Glutamatergic neuron (in vitro differentiated cells): ENCODE results near the gene CRP. TPM values are rescaled to one million over a fixed set of nuclear protein-coding genes. Genes with fewer than 3 reads are reported as not detected.

ENCODE experiments used
- DNase-seq: peaks from one replicate; pipeline ENCODE4 v3.0.0; 2022
- H3K27ac Mint-ChIP-seq: one replicate; pipeline ENCODE4 v1.8.0; 2020; ENCODE audit warnings: mild to moderate bottlenecking, mixed read lengths, inconsistent platforms; ENCODE audit not compliant: unreplicated experiment
- H3K27me3 Mint-ChIP-seq: one replicate; pipeline ENCODE4 v1.8.0; 2020; ENCODE audit warnings: mild to moderate bottlenecking, moderate library complexity, mixed read lengths, inconsistent platforms; ENCODE audit not compliant: unreplicated experiment
- H3K36me3 Mint-ChIP-seq: one replicate; pipeline ENCODE4 v1.8.0; 2020; ENCODE audit warnings: mild to moderate bottlenecking, mixed read lengths, inconsistent platforms; ENCODE audit not compliant: unreplicated experiment
- H3K4me1 Mint-ChIP-seq: one replicate; pipeline ENCODE4 v1.8.0; 2020; ENCODE audit warnings: mild to moderate bottlenecking, low read depth, mixed read lengths, inconsistent platforms; ENCODE audit not compliant: unreplicated experiment
- H3K4me3 Mint-ChIP-seq: one replicate; pipeline ENCODE4 v1.8.0; 2020; ENCODE audit warnings: mild to moderate bottlenecking, mixed read lengths, inconsistent platforms; ENCODE audit not compliant: unreplicated experiment
- H3K9me3 Mint-ChIP-seq: one replicate; pipeline ENCODE4 v1.8.0; 2020; ENCODE audit warnings: mild to moderate bottlenecking, moderate library complexity, mixed read lengths, inconsistent platforms; ENCODE audit not compliant: unreplicated experiment
- total RNA-seq: library from RNA; stranded (reverse); fragmentation: NEBNext Ultra II Directional; extraction: Animal tissue kit (Norgen Biotek cat#: 25700); gene quantifications from one replicate; pipeline ENCODE4 v1.2.1, GENCODE V29; 2021; ENCODE audit not compliant: unreplicated experiment
- TF ChIP-seq, protein P1 (sequence below): fragments of 200-600 bp; sonication (generic); IDR thresholded peaks from one replicate; pipeline ENCODE4 v1.5.0; 2021; ENCODE audit not compliant: partially characterized antibody, unreplicated experiment

Gene CRP
- total RNA-seq, 1 donor from 2014 or later = not detected

GRCh38 chr1:159752135-159752580 is 37.8 kb upstream of the CRP start:
- no peaks in the 10 kb centered on the region for H3K9me3 Mint-ChIP-seq
- TF ChIP-seq, protein P1, sequence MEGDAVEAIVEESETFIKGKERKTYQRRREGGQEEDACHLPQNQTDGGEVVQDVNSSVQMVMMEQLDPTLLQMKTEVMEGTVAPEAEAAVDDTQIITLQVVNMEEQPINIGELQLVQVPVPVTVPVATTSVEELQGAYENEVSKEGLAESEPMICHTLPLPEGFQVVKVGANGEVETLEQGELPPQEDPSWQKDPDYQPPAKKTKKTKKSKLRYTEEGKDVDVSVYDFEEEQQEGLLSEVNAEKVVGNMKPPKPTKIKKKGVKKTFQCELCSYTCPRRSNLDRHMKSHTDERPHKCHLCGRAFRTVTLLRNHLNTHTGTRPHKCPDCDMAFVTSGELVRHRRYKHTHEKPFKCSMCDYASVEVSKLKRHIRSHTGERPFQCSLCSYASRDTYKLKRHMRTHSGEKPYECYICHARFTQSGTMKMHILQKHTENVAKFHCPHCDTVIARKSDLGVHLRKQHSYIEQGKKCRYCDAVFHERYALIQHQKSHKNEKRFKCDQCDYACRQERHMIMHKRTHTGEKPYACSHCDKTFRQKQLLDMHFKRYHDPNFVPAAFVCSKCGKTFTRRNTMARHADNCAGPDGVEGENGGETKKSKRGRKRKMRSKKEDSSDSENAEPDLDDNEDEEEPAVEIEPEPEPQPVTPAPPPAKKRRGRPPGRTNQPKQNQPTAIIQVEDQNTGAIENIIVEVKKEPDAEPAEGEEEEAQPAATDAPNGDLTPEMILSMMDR = no peak
- DNase-seq = no peak
- no peaks in the 10 kb centered on the region for H3K36me3 Mint-ChIP-seq
- H3K4me3 Mint-ChIP-seq = no peak overlapping the region
- no peaks in the 10 kb centered on the region for H3K27me3 Mint-ChIP-seq
- H3K4me1 Mint-ChIP-seq = no peaks in the 10 kb centered on the region
- no peak overlapping the region for H3K27ac Mint-ChIP-seq

DNA sequence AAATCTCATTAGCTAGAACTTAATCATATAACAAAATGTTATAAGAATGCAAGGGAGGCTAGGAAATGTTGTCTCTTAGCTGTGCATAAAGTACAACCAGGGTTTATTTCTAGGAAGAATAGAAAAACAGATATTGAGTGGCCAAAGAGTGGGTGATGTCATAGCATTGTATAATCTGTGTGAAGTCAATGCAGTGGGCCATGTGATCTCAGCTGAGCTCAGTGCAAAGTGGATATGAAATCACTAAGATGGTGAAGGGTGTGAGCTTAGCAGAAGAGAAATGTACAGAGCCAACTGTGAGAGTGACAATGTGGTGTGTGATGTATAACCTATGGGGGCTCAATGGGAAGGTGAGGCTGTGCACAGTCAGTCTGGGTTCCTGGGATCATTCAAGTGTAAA is 36.6 kb upstream of the CRP start:
- Mint-ChIP-seq H3K27ac (no peak overlapping the region), H3K27me3 (no peaks in the 10 kb centered on the region), H3K4me1 (no peaks in the 10 kb centered on the region), H3K36me3 (no peaks in the 10 kb centered on the region), H3K9me3 (no peaks in the 10 kb centered on the region), H3K4me3 (no peak overlapping the region)
- TF ChIP-seq, protein P1 = no peak
- DNase-seq = no peak

- DNase-seq = no peak
- no peak overlapping the region for H3K4me3 Mint-ChIP-seq
- no peaks in the 10 kb centered on the region for H3K4me1 Mint-ChIP-seq
- H3K9me3 Mint-ChIP-seq = no peaks in the 10 kb centered on the region
- H3K27me3 Mint-ChIP-seq = no peaks in the 10 kb centered on the region
- no peaks in the 10 kb centered on the region for H3K36me3 Mint-ChIP-seq
- H3K27ac Mint-ChIP-seq = no peak overlapping the region
- TF ChIP-seq, protein P1 = no peak
Observed at GRCh38 chr1:159750621-159751020, 36.2 kb upstream of the CRP start.

GRCh38 chr1:159749630-159750029 is 35.2 kb upstream of the CRP start:
- no peak for DNase-seq
- Mint-ChIP-seq H3K9me3 (no peaks in the 10 kb centered on the region), H3K27ac (no peak overlapping the region), H3K27me3 (no peaks in the 10 kb centered on the region), H3K4me1 (no peaks in the 10 kb centered on the region), H3K4me3 (no peak overlapping the region), H3K36me3 (no peaks in the 10 kb centered on the region)
- TF ChIP-seq, protein P1 = no peak

DNA sequence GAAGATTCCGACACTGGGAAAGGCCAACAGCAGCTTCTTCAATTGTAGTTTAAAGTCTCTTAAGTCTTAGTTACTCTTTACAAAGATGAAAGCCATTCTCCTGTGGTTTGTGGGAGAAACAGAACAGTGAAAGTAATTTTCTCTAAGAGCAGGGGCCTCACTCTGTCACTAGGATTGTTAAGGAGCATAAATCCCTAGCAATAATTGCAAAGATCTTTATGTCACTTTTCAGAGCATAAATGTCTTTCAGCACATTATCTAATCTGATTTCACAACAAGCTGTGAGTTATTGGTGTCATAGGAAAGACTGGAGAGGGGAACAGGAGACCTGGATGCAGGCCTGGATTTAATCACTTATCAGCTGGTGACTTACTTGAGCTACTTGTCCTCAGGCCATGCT is 34.0 kb upstream of the CRP start:
- Mint-ChIP-seq H3K27me3 (no peaks in the 10 kb centered on the region), H3K9me3 (no peaks in the 10 kb centered on the region), H3K4me1 (no peaks in the 10 kb centered on the region), H3K4me3 (no peak overlapping the region), H3K36me3 (no peaks in the 10 kb centered on the region), H3K27ac (no peak overlapping the region)
- TF ChIP-seq, protein P1 = no peak
- DNase-seq = no peak
